Colonic mucosa (tissue), 4 donors: ENCODE results near the gene SUFU. TPM values are rescaled to one million over a fixed set of nuclear protein-coding genes. Genes with fewer than 3 reads are reported as not detected.
"Not testable (repeated sequence)": the region's sequence is repeated elsewhere in the genome, so short reads cannot be mapped to it uniquely, and the experiment has no call there.

Source experiments
- DNase-seq: peaks from one replicate; pipeline ENCODE4 v3.0.0-alpha.2; 2020
- H3K27ac ChIP-seq: fragments of 200-600 bp; one replicate; pipeline ENCODE4 v1.8.0; 2021
- H3K27me3 ChIP-seq: fragments of 200-600 bp; one replicate; pipeline ENCODE4 v1.8.0; 2021
- H3K36me3 ChIP-seq: fragments of 200-600 bp; one replicate; pipeline ENCODE4 v1.8.0; 2021
- H3K4me1 ChIP-seq: fragments of 200-600 bp; one replicate; pipeline ENCODE4 v1.8.0; 2021; ENCODE audit warnings: mild to moderate bottlenecking
- H3K4me3 ChIP-seq: fragments of 200-600 bp; one replicate; pipeline ENCODE4 v1.8.0; 2021
- H3K9ac ChIP-seq, 2 donors: one replicate each; pipeline ENCODE4 v1.7.0; 2013; ENCODE audit warnings: control low read depth in 2 of 2, low read depth in 2 of 2, low read length in 2 of 2
- H3K9me3 ChIP-seq: fragments of 200-600 bp; one replicate; pipeline ENCODE4 v1.8.0; 2021
- intact Hi-C: fragments of 100-400 bp; cut with DNase I; formaldehyde crosslinking; loops from one replicate; pipeline ENCODE4 v1.14.1; 2022
- total RNA-seq, 2 donors: library from RNA; stranded (reverse); fragmentation: NEBNext Ultra II Directional in 1 of 2; extraction: Animal tissue kit (Norgen Biotek cat#: 25700) in 1 of 2; gene quantifications; one replicate each; pipeline ENCODE4 v1.2.1, GENCODE V29; 2021
- TF ChIP-seq, protein P1 (sequence below): fragments of 200-600 bp; IDR thresholded peaks from one replicate; pipeline ENCODE4 v1.8.0; 2022; ENCODE audit warnings: antibody characterized with exemption, mild to moderate bottlenecking
- donor health status: healthy.
- donor health status: DM: no; HTN: no; CAD: no.
- donor health status: DM: no; HTN: no; CAD: no.

Gene SUFU
- total RNA-seq, 2 donors from 2014 or later, result 7.6 to 8.6 TPM

DNA sequence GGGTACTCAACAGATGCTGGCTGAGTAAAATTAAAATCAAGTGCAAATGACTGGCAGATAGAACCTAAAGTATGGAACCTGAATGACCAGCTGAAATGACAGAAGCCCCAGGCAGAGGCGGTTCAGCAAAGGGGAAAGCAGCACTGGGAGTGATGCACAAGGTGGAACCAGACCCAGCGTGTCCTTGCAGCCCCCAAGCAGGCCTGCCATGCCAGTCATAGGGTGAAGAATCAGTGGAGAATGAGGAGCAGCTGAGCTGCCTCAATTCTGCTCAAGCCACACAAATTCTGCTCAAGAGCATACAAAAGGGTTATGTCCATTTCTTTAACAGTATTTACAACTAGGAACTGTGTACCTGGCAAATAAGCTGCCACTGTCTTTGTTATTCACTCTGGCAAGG lies 10.0 kb upstream of the SUFU start:
- Histone ChIP-seq H3K36me3 (peaks cover 2% of the 10 kb centered on the region), H3K27me3 (no peaks in the 10 kb centered on the region), H3K4me3 (no peak overlapping the region), H3K27ac (no peak overlapping the region), H3K9me3 (no peaks in the 10 kb centered on the region), H3K4me1 (no peaks in the 10 kb centered on the region), H3K9ac (no peak overlapping the region)
- intact Hi-C loops, result no loop called here
- TF ChIP-seq, protein P1, sequence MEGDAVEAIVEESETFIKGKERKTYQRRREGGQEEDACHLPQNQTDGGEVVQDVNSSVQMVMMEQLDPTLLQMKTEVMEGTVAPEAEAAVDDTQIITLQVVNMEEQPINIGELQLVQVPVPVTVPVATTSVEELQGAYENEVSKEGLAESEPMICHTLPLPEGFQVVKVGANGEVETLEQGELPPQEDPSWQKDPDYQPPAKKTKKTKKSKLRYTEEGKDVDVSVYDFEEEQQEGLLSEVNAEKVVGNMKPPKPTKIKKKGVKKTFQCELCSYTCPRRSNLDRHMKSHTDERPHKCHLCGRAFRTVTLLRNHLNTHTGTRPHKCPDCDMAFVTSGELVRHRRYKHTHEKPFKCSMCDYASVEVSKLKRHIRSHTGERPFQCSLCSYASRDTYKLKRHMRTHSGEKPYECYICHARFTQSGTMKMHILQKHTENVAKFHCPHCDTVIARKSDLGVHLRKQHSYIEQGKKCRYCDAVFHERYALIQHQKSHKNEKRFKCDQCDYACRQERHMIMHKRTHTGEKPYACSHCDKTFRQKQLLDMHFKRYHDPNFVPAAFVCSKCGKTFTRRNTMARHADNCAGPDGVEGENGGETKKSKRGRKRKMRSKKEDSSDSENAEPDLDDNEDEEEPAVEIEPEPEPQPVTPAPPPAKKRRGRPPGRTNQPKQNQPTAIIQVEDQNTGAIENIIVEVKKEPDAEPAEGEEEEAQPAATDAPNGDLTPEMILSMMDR, result no peak
- DNase-seq, result no peak

DNA sequence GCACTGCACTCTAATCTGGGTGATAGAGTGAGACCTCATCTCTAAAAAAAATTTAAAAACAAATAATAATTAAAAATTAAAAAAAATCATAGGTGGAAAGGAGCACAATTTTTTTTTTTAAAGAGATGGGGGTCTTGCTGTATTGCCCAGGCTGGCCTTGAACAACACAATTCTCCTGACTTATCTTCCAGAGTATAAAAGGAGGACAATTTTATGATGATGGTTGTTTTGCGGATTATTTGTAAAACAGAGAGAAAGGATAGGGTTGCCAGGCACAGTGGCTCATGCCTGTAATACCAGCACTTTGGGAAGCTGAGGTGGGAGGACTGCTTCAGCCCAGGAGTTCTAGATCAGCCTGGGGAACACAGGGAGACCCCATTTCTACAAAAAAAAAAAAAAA lies 6.2 kb upstream of the SUFU start:
- Histone ChIP-seq H3K27ac (no peak overlapping the region), H3K9ac (no peak overlapping the region), H3K27me3 (no peaks in the 10 kb centered on the region), H3K4me3 (no peak overlapping the region), H3K9me3 (no peaks in the 10 kb centered on the region), H3K36me3 (no peaks in the 10 kb centered on the region), H3K4me1 (peaks cover 6% of the 10 kb centered on the region)
- intact Hi-C loops, result no loop called here
- TF ChIP-seq, protein P1, result no peak
- DNase-seq, result no peak

DNA sequence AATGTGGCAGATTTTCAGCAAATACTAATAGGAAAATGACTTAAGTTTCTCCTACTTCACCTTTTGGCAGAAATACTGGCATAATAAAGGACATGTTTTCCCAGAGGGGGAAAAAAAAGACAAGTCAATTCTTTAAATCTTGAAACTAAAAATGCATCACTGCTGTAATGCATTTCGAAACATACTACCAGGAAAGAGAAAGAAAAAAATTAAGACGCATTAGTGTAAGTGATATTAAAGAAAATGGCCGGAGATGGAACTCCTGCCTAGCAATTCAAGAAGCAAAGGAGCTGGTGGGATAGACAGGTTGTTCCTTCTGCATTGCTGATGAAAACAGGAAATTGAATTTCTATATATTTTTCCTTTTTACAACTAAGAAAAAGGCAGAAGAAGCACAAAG lies 4.4 kb upstream of the SUFU start:
- intact Hi-C loops, result no loop called here
- Histone ChIP-seq H3K4me1 (peaks cover 12% of the 10 kb centered on the region), H3K4me3 (no peak overlapping the region), H3K9ac (no peak overlapping the region), H3K27me3 (no peaks in the 10 kb centered on the region), H3K9me3 (no peaks in the 10 kb centered on the region), H3K27ac (no peak overlapping the region), H3K36me3 (no peaks in the 10 kb centered on the region)
- TF ChIP-seq, protein P1, result no peak
- no peak for DNase-seq

DNA sequence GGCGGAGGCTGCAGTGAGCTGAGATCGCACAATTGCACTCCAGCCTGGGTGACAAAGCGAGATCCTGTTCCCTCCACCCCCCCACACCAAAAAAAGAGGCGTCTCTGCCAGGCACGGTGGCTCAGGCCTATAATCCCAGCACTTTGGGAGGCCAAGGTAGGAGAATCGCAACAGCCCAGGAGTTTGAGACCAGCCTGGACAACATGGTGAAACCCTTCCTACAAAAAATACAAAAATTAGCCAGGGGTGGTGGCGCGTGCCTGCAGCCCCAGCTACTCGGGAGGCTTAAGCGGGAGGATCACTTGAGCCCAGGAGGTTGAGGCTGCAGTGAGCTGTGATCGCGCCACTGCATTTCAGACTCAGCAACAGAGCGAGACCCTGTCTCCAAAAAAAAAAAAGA lies 3.1 kb upstream of the SUFU start:
- peaks cover 17% of the 10 kb centered on the region for H3K4me1 ChIP-seq
- H3K9ac ChIP-seq, H3K27ac ChIP-seq, H3K36me3 ChIP-seq, H3K27me3 ChIP-seq, H3K9me3 ChIP-seq, H3K4me3 ChIP-seq, DNase-seq: not testable (repeated sequence)
- intact Hi-C loops, result loop anchor here (10.0 kb wide), 1 partner anchor 204 kb away; no protein-coding TSS in a partner anchor

DNA sequence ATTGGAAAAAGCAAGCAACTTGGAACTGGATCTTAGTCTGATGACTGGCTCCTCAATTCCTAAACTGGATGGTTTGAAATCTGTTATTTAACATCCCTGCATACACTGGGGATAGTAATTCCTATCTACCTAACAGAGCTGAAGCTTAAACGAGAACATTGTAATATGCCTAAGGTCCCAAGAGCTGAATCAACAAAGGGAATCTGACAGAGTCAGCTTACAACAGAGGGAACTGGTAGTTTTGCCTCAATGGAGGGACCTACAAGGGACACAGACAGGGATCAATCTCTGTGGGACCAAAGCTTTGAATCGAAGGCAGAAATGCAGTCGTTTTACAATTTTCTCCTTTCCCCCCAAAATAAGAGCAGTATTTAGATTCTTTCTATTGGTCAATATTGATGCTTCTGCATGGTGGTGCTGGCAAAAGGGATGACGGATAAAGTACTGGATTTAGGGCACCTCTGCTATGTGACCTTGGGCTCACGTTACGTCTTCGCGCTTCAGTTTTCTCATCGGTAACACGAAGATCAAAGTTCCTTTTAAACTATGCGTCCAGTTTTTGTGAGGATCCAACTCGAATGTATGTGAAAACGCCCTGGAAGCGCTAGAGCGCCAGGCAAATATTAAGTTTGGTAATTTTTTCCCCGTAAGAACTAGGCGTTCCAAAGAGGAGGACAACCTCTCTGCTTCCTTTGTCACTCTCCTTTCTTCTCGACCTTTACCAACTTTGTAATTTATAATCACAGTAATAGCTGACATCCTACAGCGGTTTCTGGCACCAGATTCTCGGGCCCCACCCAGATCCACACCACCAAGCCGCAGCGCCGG lies 2.4 kb upstream of the SUFU start:
- DNase-seq, result no peak
- intact Hi-C loops, result loop anchor here (10.0 kb wide), 1 partner anchor 203 kb away; no protein-coding TSS in a partner anchor
- H3K9ac ChIP-seq, result peak overlapping the region; percentile 58 to 69
- H3K4me1 ChIP-seq, result peaks cover 17% of the 10 kb centered on the region
- no peaks in the 10 kb centered on the region for H3K9me3 ChIP-seq
- TF ChIP-seq, protein P1, result no peak
- peak overlapping the region; percentile 48 for H3K27ac ChIP-seq
- peak overlapping the region; percentile 56 for H3K4me3 ChIP-seq
- no peaks in the 10 kb centered on the region for H3K27me3 ChIP-seq
- H3K36me3 ChIP-seq, result no peaks in the 10 kb centered on the region

DNA sequence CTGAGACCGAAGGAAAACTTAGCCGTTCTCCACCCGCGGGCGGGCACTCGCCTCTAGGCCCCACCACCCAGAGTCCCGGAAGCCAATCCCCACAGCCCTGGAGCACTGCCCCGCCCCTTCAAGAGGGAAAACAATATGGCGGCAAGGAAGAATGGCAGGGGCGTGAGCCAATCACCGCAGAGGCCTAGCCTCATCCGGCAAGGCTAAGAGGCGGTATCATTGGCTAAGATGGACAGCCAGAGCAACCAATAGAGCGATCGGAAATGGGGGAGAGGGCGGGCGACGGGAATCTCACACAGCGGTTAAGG lies 1.8 kb upstream of the SUFU start:
- peak; percentile 100 for DNase-seq
- intact Hi-C loops, result loop anchor here (10.0 kb wide), 1 partner anchor 203 kb away; no protein-coding TSS in a partner anchor
- H3K4me1 ChIP-seq, result peaks cover 17% of the 10 kb centered on the region
- H3K9me3 ChIP-seq, result no peaks in the 10 kb centered on the region
- H3K27ac ChIP-seq, result peak overlapping the region; percentile 74
- TF ChIP-seq, protein P1, result no peak
- H3K9ac ChIP-seq, result peak overlapping the region; percentile 88 to 95
- H3K27me3 ChIP-seq, result no peaks in the 10 kb centered on the region
- peak overlapping the region; percentile 56 for H3K4me3 ChIP-seq
- no peaks in the 10 kb centered on the region for H3K36me3 ChIP-seq
